ENCODE data around the gene NMRK2. TPM values are rescaled to one million over a fixed set of nuclear protein-coding genes. Genes with fewer than 3 reads are reported as not detected.
A peak's percentile ranks its signal among the peaks of the same experiment; 100 is the strongest.
"Not testable (repeated sequence)": the region's sequence is repeated elsewhere in the genome, so short reads cannot be mapped to it uniquely, and the experiment has no call there.

Gene NMRK2
- polyA plus RNA-seq, result not detected

- H3K4me3 Mint-ChIP-seq, result no peak within 1 kb of the TSS
Observed at GRCh38 chr19:3932931-3933810, at the start of gene NMRK2. Gene NMRK2, plus strand, starts transcription at chr19:3933069. Its CDS starts 603 bp downstream, at chr19:3933672.

GRCh38 chr19:3890591-3890990 is 42.3 kb upstream of the NMRK2 start:
- Mint-ChIP-seq H3K4me3 (no peak overlapping the region), H3K27ac (no peak overlapping the region), H3K9me3 (no peaks in the 10 kb centered on the region), H3K4me1 (no peaks in the 10 kb centered on the region), H3K27me3 (ENCODE audit: low read depth in 3 of 3) (peaks cover 0 to 2% (median 0%) of the 10 kb centered on the region in 3 donors), H3K36me3 (no peaks in the 10 kb centered on the region)
- DNase-seq, result no peak

More at GRCh38 chr19:3932931-3933810, at the start of gene NMRK2:
- Mint-ChIP-seq H3K27ac (no peak within 1 kb of the TSS), H3K36me3 (no peaks in the 10 kb centered on the region), H3K9me3 (no peaks in the 10 kb centered on the region), H3K4me1 (no peaks in the 10 kb centered on the region), H3K27me3 (ENCODE audit: low read depth in 3 of 3) (peaks cover 2 to 6% (median 2%) of the 10 kb centered on the region in 3 donors)
- no peak for DNase-seq

GRCh38 chr19:3893509-3894179 is 39.2 kb upstream of the NMRK2 start:
- H3K4me3 Mint-ChIP-seq, result no peak overlapping the region
- no peaks in the 10 kb centered on the region for H3K36me3 Mint-ChIP-seq
- DNase-seq, result no peak
- peaks cover 8 to 11% of the 10 kb centered on the region in 2 donors for H3K4me1 Mint-ChIP-seq
- H3K9me3 Mint-ChIP-seq, result no peaks in the 10 kb centered on the region
- H3K27ac Mint-ChIP-seq, result no peak overlapping the region
- H3K27me3 Mint-ChIP-seq (ENCODE audit: low read depth in 3 of 3), result peaks cover 0 to 6% (median 3%) of the 10 kb centered on the region in 3 donors

GRCh38 chr19:3894959-3895358 is 37.9 kb upstream of the NMRK2 start:
- H3K36me3 Mint-ChIP-seq; H3K27me3 Mint-ChIP-seq (ENCODE audit: low read depth in 3 of 3): not testable (repeated sequence)
- H3K27ac Mint-ChIP-seq, result peak overlapping the region in 1 of 6 donors; percentile 73

GRCh38 chr19:3895788-3896187 is 37.1 kb upstream of the NMRK2 start:
- Mint-ChIP-seq H3K9me3 (no peaks in the 10 kb centered on the region), H3K36me3 (no peaks in the 10 kb centered on the region), H3K27ac (no peak overlapping the region)

More at GRCh38 chr19:3894959-3895358, 37.9 kb upstream of the NMRK2 start:
- not testable (repeated sequence) for H3K4me3 Mint-ChIP-seq, DNase-seq, H3K9me3 Mint-ChIP-seq
- H3K4me1 Mint-ChIP-seq, result peaks cover 13% of the 10 kb centered on the region in 2 donors

GRCh38 chr19:3897936-3898335 is 34.9 kb upstream of the NMRK2 start:
- Mint-ChIP-seq H3K27ac (peak overlapping the region in 4 of 6 donors; percentile 58 to 85 (median 66)), H3K36me3 (no peaks in the 10 kb centered on the region), H3K4me1 (peaks cover 13% of the 10 kb centered on the region in 2 donors), H3K4me3 (peak overlapping the region; percentile 33 to 67 (median 51)), H3K27me3 (ENCODE audit: low read depth in 3 of 3) (peaks cover 1 to 6% (median 3%) of the 10 kb centered on the region in 3 donors), H3K9me3 (no peaks in the 10 kb centered on the region)
- DNase-seq, result peak; percentile 32 to 53 (median 45)

More at GRCh38 chr19:3895788-3896187, 37.1 kb upstream of the NMRK2 start:
- peaks cover 0 to 6% (median 3%) of the 10 kb centered on the region in 3 donors for H3K27me3 Mint-ChIP-seq (ENCODE audit: low read depth in 3 of 3)
- H3K4me1 Mint-ChIP-seq, result peaks cover 13% of the 10 kb centered on the region in 2 donors
- H3K4me3 Mint-ChIP-seq, result no peak overlapping the region
- DNase-seq, result no peak

GRCh38 chr19:3898426-3898825 is 34.4 kb upstream of the NMRK2 start:
- peaks cover 1 to 6% (median 3%) of the 10 kb centered on the region in 3 donors for H3K27me3 Mint-ChIP-seq (ENCODE audit: low read depth in 3 of 3)
- H3K36me3 Mint-ChIP-seq, result no peaks in the 10 kb centered on the region
- DNase-seq, result no peak
- H3K4me1 Mint-ChIP-seq, result peaks cover 13% of the 10 kb centered on the region in 2 donors
- peak overlapping the region in 4 of 5 donors; percentile 37 to 67 (median 56) for H3K4me3 Mint-ChIP-seq
- H3K9me3 Mint-ChIP-seq, result no peaks in the 10 kb centered on the region
- H3K27ac Mint-ChIP-seq, result peak overlapping the region in 1 of 6 donors; percentile 58

- Mint-ChIP-seq H3K27ac (no peak overlapping the region), H3K27me3 (ENCODE audit: low read depth in 3 of 3) (peaks cover 1 to 6% (median 5%) of the 10 kb centered on the region in 3 donors), H3K36me3 (no peaks in the 10 kb centered on the region), H3K4me3 (no peak overlapping the region), H3K9me3 (no peaks in the 10 kb centered on the region), H3K4me1 (peaks cover 13% of the 10 kb centered on the region in 2 donors)
- DNase-seq, result no peak
Observed at GRCh38 chr19:3899531-3900294, 33.2 kb upstream of the NMRK2 start.

- Mint-ChIP-seq H3K36me3 (no peaks in the 10 kb centered on the region), H3K27me3 (ENCODE audit: low read depth in 3 of 3) (peaks cover 0 to 5% (median 2%) of the 10 kb centered on the region in 3 donors), H3K4me1 (peaks cover 13% of the 10 kb centered on the region in 2 donors), H3K27ac (no peak overlapping the region), H3K4me3 (no peak overlapping the region), H3K9me3 (no peaks in the 10 kb centered on the region)
- DNase-seq, result no peak
Observed at GRCh38 chr19:3902317-3902973, 30.4 kb upstream of the NMRK2 start.

GRCh38 chr19:3904233-3904632 is 28.6 kb upstream of the NMRK2 start:
- peaks cover 0 to under 1% (median 0%) of the 10 kb centered on the region in 6 donors for H3K9me3 Mint-ChIP-seq
- no peaks in the 10 kb centered on the region for H3K36me3 Mint-ChIP-seq
- no peak overlapping the region for H3K27ac Mint-ChIP-seq
- peaks cover 0 to 5% (median 0%) of the 10 kb centered on the region in 3 donors for H3K27me3 Mint-ChIP-seq (ENCODE audit: low read depth in 3 of 3)
- DNase-seq, result no peak
- H3K4me3 Mint-ChIP-seq, result no peak overlapping the region
- H3K4me1 Mint-ChIP-seq, result peaks cover 0 to under 1% of the 10 kb centered on the region in 2 donors

GRCh38 chr19:3907626-3908265 is 25.1 kb upstream of the NMRK2 start:
- DNase-seq, result no peak
- Mint-ChIP-seq H3K27me3 (ENCODE audit: low read depth in 3 of 3) (peaks cover 0 to 5% (median 0%) of the 10 kb centered on the region in 3 donors), H3K4me3 (no peak overlapping the region), H3K27ac (peak overlapping the region in 1 of 6 donors; percentile 46), H3K4me1 (no peaks in the 10 kb centered on the region), H3K9me3 (peaks cover 0 to 3% (median 0%) of the 10 kb centered on the region in 6 donors), H3K36me3 (no peaks in the 10 kb centered on the region)

- Mint-ChIP-seq H3K36me3 (no peaks in the 10 kb centered on the region), H3K4me1 (no peaks in the 10 kb centered on the region), H3K9me3 (peaks cover 0 to 3% (median 0%) of the 10 kb centered on the region in 6 donors), H3K27me3 (ENCODE audit: low read depth in 3 of 3) (peaks cover 0 to 8% (median 1%) of the 10 kb centered on the region in 3 donors), H3K4me3 (no peak overlapping the region), H3K27ac (no peak overlapping the region)
- no peak for DNase-seq
Observed at GRCh38 chr19:3908266-3909054, 24.4 kb upstream of the NMRK2 start.

All from immature natural killer cell (primary cell).